ENCODE data around the gene LNPK.
"Not testable (repeated sequence)": the region's sequence is repeated elsewhere in the genome, so short reads cannot be mapped to it uniquely, and the experiment has no call there.

The LNPK gene

DNA sequence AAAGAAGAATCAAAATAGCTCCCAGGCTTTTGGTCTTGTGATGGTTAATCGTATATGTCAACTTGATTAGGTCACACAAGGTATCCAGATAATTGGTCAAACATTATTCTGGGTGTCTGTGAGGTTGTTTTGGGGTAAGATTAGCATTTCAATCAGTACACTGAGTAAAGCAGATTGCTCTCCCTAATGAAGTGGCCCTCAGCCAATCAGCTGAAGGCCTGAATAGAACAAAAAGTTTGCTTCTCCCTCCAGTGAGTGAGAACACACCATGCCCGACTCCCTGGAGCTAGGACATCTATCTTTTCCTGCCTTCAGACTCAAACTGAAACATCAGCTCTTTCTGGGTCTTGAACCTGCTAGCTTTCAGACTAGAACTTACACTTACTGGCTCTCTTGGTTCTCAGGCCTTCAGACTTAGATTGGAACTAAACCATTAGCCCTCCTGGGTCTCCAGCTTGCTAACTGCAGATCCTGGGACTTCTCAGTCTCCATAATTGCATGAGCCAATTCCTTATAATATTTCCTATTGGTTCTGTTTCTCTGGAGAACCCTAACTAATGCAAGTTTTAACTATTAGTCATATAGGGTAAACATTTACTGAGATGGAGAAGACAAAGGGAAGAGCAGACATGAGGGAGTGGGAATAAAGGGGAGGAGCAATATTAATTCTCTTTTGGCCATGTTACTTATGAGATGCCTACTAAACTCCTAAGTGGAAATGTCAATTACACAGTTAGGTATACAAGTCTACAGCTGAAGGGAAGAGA, 25.5 kb downstream of the LNPK start:
- DNase-seq (ENCODE audit: low spot score) = no peak

GRCh38 chr2:175973373-175973772, 28.7 kb downstream of the LNPK start:
- no peak for DNase-seq (ENCODE audit: low spot score)

DNA sequence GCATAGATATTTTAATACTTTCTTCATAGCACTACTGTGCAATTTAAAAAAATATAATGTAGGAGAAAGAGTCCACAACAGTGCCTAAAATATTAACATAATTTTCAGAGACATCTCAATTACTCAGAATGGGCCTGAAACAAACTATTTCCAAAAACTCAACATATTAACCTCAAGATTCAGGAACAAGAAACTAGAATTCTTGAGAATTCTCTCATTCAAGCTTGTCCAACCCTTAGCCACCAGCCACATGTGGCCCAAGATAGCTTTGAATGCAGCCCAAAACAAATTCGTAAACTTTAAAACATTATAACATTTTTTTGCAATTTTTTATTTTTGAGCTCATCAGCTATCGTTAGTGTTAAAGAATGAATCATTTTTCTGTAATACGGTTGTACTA, 35.2 kb downstream of the LNPK start:
- no peak for DNase-seq (ENCODE audit: low spot score)

GRCh38 chr2:175965773-175966172, 36.3 kb downstream of the LNPK start:
- DNase-seq (ENCODE audit: low spot score) = no peak

- no peak for DNase-seq (ENCODE audit: low spot score)
Measured at GRCh38 chr2:175964195-175964594, 37.9 kb downstream of the LNPK start.

DNA sequence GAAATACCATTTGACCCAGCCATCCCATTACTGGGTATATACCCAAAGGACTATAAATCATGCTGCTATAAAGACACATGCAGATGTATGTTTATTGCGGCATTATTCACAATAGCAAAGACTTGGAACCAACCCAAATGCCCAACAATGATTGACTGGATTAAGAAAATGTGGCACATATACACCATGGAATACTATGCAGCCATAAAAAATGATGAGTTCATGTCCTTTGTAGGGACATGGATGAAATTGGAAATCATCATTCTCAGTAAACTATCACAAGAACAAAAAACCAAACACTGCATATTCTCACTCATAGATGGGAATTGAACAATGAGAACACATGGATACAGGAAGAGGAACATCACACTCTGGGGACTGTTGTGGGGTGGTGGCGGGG, 38.9 kb downstream of the LNPK start:
- DNase-seq (ENCODE audit: low spot score) = not testable (repeated sequence)

GRCh38 chr2:175957845-175958244, 44.2 kb downstream of the LNPK start:
- no peak for DNase-seq (ENCODE audit: low spot score)

DNA sequence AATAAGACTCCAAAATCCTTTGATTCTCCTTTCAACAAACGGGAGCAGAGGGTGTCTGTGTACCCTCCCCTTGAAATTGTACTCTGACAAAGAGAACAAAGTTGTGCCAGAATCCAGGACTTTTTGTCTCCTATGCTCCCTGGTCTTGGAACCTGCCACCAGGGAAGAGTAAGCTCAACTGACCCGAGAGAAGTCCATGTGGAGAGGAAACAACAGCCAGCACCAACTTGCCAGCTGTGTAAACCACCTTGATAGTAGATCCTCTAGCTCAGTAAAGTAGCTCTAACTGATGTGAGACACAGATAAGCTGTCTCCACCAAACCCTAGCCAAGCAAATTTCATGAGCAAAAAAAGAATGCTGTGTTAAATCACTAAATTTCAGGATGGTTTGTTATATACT, 46.9 kb downstream of the LNPK start:
- peak; percentile 4 for DNase-seq (ENCODE audit: low spot score)

GRCh38 chr2:175950512-175950911, 51.6 kb downstream of the LNPK start:
- no peak for DNase-seq (ENCODE audit: low spot score)

DNA sequence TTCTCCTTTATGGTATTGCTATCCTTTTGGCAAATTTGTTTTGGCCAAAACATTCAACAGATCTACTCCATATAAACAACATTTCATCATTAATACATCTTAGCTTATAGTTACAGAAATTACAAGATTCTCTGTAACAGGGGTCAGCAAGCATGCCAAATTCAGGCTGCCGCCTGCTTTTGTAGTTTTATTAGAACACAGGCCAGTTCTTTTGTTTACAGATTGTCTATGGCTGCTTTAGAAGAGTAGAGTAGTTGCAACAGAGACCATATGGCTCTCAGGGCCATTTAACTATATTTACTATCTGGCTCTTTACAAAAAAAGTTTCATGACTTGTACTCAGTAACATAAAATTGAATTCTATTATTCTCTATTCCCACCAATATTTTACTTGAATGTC, 53.9 kb downstream of the LNPK start:
- DNase-seq (ENCODE audit: low spot score) = no peak

DNA sequence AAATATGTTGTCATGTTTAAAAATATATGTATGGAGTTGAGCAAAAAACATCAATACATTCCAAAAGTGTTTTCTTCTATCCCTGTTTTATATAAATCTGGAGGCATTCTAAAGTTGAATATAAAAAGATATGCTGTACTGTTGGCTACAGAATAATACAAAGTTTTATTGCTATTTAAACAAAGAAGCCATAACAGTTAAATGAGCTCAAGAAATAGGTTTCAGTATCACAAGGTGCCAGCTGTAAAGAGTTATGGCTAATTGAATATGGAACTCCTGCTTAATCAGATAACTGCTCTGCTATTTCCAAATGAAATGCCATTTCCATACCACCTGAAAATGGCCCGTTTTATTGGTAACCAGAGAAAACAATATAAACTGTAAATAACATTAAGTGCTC, 55.0 kb downstream of the LNPK start:
- no peak for DNase-seq (ENCODE audit: low spot score)

DNA sequence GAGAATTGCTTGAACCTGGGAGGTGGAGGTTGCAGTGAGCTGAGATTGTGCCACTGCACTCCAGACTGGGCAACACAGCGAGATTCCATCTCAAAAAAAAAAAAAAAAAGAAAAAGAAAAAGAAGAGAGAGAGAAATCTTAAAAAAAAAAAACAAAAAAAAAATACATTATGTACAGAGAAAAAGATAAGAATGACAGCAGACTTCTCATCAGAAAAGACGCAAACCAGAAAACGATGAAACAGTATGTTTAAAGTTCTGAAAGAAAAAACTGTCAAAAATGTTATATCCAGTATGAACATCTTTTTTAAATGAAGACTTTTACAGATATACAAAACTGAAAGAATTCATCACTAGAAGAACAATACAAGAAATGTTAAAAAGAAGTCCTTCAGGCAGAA, 60.4 kb downstream of the LNPK start:
- no peak for DNase-seq (ENCODE audit: low spot score)

DNA sequence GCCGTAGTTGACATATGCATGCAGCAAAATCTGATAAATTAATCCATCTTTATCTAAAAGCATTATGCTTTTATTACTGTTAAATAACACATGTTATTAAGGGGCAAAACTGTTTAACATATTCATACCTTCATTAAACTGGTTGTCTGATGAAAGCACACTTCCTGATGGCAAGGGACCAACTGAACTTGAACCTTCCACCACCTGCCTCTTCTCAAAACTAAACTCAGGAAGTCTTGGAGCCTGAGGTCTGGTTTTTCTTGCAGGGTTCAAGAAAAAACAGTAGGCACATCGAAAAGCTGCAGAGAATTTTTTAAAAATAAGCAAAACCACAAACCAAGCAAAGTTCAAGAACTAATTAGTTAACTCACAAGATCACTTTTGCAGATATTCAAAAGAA, 64.9 kb downstream of the LNPK start:
- DNase-seq (ENCODE audit: low spot score) = no peak

GRCh38 chr2:175935289-175936181, 66.5 kb downstream of the LNPK start:
- DNase-seq (ENCODE audit: low spot score) = no peak

GRCh38 chr2:175932675-175933074, 69.4 kb downstream of the LNPK start:
- DNase-seq (ENCODE audit: low spot score) = no peak

GRCh38 chr2:175931805-175932204, 70.3 kb downstream of the LNPK start:
- no peak for DNase-seq (ENCODE audit: low spot score)

DNA sequence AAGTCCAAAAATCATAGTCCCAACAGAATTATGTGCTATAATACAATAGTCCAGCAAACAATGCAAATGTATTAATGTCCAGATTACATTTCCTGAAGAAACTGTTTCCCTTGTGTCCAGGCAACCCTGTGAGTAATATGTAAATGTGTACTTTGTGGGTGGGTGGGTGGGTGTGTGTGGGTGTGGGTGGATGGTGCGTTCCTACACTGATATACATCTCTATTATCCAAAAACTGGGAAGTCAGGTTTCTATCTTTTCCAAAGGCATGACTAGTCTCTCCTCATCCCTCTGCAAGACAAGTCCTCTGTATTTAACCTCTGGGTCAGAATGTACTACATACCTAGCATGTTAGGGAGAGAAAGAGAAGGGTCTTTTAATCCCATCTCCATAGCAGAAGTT, 71.6 kb downstream of the LNPK start:
- DNase-seq (ENCODE audit: low spot score) = no peak

GRCh38 chr2:175929850-175930249, 72.2 kb downstream of the LNPK start:
- no peak for DNase-seq (ENCODE audit: low spot score)

GRCh38 chr2:175926272-175926671, 75.8 kb downstream of the LNPK start:
- no peak for DNase-seq (ENCODE audit: low spot score)

GRCh38 chr2:175922160-175922559, 79.9 kb downstream of the LNPK start:
- DNase-seq (ENCODE audit: low spot score) = no peak

DNA sequence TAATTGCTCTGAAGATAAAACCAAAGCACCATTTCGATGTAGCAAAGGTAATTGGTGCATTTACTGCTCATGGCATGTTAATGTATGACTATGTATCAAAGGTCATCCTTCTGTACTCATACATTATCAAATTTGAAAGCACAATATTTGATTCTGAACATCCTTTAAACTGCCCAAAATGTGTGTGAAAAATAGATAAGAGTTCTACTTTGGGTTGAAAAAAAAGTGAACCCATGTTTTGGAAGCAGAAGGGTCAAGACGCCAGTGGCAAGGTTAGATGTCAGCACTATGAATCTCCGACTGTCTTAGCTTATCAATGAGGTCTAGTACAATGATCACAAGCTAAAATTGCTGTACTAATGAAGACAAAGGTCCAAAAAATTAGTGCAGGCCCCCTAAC, 83.1 kb downstream of the LNPK start:
- DNase-seq (ENCODE audit: low spot score) = no peak

DNA sequence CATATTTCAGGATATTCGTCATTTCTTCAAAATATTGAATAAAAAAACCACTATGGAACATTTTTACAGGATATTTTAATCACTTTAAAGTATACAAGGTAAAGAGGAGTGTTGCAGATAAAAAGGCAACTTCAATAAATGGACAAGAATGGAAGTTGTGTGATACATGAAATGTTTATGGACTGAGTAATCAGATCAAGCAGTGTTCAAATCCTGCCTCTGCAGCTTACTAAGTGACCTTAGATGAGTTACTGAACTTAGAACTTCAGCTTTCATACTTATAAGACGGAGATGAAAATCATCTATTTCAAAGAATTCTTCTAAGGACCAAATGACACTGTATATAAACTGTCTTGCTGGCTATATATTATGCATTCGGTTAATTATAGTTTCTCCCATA, 87.2 kb downstream of the LNPK start:
- DNase-seq (ENCODE audit: low spot score) = no peak
